HG03064 (cell line): Measurements from ENCODE around the gene MCTP2.

Experiments used
- ATAC-seq: cut with Tn5 transposase; IDR thresholded peaks from one replicate; pipeline ENCODE4 v1.9.1; 2021; ENCODE audit warnings: low read depth; ENCODE audit not compliant: unreplicated experiment

MCTP2 gene

DNA sequence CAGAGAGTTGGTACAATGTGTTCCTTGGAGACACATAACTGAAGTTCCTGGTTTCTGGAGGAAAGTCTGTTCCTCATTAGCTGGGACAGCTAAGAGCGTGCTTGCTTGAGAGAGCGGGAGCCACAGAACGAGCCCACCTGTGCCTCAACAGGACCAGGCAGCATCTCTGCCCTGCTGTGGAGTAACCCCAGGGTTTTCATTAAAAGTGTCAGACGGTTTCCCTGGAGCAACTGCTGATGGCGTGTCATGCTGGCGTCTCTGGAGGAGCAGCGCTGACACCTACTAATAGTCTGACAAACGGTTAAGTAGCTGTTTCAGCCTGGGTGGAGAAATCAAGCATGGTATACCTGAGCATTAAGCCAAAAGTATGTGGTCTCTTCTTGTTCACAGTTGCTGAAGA is 150.0 kb downstream of the MCTP2 start:
- ATAC-seq, result no peak

GRCh38 chr15:94383041-94383440 is 151.7 kb downstream of the MCTP2 start:
- ATAC-seq, result no peak

GRCh38 chr15:94383706-94384105 is 152.3 kb downstream of the MCTP2 start:
- ATAC-seq, result no peak

DNA sequence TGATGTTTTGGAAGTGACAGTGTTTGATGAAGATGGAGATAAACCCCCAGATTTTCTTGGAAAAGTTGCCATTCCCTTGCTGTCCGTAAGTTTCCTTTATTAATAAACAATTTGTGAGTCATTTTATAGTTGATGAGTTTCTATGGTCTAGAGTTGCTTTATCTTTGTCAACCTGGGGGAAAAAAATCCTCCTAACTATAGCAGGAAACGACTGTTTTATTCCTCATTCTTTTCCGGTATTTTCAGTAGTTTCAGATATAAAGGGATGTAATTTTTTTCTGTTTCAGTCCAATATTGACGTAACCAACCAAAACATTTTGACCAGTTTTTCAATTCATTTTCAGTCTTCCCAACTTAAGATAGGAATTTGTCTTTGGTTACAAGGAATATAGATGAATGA is 154.1 kb downstream of the MCTP2 start:
- no peak for ATAC-seq

- ATAC-seq, result no peak
These were observed 155.0 kb downstream of the MCTP2 start for GRCh38 chr15:94386351-94386750.

GRCh38 chr15:94387442-94387841 is 156.1 kb downstream of the MCTP2 start:
- ATAC-seq, result no peak

DNA sequence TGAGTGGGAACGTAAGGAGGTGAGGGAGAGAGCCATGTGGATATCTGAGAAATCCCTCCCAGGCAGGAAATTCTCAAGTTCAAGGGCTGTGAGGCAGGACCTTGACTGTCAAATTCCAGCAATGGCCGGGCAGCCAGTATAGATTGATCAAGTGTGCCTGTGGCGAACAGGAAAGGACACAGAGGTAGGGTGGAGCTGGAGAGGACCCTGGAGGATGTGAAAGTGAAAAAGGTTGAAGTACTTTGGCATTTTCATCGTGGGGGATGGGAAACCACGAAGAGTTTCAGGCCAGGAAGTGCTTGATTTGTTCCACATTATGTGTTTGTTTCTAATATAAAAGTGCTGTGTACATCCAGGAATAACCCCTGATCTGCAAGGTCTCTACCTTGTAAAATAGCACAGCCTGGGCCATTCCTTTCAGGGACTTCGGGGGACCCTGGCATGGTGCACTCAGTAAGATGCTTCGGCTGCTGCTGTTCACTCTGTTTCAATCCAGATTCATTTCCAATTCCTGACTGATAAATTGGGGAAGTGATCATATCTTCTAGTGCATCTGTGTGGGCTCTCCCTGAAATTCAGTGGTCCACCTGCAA is 156.6 kb downstream of the MCTP2 start:
- ATAC-seq, result no peak

DNA sequence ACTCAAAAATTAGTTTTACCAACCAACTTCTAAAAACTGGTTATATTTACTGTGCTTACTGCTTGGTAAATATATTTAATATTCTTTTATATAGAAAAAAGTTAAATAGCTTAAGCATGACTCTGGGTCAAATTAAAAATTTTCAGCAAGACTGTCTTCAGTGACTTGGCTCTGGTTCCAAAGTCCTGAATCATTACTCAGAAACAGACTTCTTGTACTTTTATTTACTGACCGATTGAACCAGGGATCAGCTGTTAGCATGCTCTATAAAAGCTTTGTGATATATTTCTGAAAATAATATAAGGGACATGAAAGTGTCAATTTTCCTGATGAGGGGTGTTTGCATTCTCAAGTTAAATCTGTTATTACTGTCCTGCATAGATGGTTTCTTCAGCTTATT is 164.3 kb downstream of the MCTP2 start:
- ATAC-seq, result no peak

DNA sequence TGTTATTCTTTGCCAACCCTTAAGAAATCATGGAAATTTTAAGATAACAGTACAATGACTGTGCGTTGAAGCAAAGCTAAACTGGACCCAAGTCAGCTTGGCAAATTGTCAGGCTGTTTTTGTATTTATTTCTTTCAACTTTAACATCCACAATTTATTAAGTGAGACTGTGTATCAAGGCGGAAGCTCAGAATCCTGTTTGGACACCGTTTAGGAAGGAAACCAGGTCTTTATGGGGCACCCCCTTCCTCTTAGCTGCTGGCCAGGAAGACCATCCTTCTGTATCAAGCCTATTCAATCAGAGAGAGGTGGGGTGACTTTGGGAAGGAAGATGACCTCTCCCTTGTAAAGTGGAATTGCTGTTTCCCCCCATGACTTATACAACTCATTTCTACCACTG is 166.0 kb downstream of the MCTP2 start:
- no peak for ATAC-seq

- ATAC-seq, result no peak
These were observed 166.6 kb downstream of the MCTP2 start for GRCh38 chr15:94398001-94398400.

GRCh38 chr15:94400526-94401298 is 169.4 kb downstream of the MCTP2 start:
- ATAC-seq, result no peak

DNA sequence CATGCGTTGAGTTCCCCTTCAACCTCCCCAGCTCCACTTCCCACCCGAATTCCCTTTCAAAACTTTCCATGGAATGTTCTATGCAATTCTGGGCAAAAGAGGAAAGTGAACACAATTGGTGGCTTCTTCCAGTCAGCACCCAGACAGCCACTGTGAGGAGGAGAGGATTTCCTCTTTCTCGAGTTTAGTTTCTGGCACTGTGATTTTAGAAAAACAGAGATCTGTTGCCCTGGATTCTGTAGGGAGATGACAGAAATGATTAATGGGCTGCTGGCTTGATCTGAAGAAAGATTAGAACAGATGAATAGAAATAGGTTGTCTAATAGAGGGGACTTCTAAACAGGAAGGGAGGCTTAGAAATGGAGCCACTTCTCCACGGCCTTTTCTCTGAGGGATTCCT is 172.0 kb downstream of the MCTP2 start:
- ATAC-seq, result no peak

DNA sequence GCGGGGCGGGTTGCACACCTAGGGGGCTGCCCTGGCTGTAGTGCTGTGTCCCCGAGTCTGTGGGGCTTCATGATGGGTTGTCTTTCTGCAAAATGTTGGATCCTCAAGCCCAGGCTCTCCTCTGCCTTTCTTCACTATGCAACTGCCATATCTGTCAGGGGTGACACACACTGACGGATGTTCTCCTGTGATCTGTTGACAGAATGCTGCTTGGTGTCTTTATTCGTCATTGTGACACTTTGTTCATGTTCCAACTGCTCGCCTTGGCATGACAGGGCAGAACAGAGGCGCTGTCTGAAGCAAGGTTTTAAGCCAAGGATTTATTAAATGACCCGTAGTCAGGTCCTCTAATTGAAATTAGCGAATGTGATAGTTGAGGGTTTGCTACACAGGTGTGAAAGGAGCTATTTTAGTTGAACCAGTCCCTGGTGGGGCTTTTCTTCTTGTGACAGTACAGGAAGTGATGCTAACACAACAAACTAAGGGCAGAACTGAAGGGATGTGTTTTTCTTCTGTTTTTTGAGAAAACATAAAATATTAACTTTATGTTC is 173.4 kb downstream of the MCTP2 start:
- ATAC-seq, result no peak

- ATAC-seq, result no peak
These were observed 179.9 kb downstream of the MCTP2 start for GRCh38 chr15:94411285-94411684.

GRCh38 chr15:94411846-94412245 is 180.5 kb downstream of the MCTP2 start:
- no peak for ATAC-seq

DNA sequence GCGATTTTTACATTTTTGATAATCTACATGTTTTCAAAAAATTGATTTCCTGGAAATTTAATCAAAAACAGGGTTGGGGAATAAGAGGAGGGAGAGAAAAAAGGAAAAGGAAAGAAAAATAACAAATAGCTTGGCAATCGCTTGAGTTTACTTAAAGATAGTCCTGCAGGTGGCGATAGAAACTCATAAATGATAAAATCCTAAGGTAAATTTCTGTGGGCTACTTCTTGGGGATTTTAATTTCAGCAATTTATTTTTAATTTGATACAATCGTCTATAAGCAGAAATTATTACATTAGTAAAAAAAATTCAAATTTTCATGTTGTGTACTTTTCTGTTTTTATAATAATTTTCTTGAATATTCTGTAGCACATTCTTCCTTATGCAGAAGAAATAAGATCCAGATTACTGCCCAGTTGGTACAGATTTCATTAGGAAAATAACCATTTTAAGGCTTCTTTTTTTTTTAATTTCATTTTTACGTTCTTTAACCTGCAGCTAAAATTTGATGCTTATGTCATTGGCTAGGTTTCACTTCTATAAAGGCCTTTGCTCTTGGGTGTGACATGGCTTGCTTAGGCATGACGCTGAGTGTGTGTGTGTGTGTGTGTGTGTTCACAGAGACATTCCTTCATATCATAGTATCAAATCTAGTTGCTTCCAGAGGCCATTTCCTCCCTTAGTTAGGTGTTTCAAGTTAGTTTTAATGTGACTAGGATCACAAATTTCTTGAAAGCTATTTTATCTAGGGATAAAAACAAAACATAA is 181.8 kb downstream of the MCTP2 start:
- ATAC-seq, result no peak

- ATAC-seq, result no peak
These were observed 183.6 kb downstream of the MCTP2 start for GRCh38 chr15:94414916-94415315.

DNA sequence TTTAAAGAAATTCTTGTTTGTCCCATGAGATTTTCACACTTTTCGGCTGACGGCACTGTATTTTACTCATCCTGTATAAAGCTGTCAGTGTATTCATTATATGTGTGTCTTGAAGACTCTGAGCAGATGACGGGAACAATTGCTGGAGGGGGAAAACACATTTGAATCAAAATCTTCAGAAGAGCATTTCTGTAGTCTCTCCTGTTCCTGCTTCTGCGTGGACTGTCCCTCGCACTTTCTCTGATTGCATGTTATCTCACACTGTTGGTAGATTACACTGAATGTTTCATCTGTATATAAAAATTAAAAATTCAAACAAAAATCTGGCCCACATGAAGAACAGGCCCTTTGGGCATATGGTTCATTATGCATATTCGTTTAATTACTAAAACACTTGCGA is 184.9 kb downstream of the MCTP2 start:
- no peak for ATAC-seq

DNA sequence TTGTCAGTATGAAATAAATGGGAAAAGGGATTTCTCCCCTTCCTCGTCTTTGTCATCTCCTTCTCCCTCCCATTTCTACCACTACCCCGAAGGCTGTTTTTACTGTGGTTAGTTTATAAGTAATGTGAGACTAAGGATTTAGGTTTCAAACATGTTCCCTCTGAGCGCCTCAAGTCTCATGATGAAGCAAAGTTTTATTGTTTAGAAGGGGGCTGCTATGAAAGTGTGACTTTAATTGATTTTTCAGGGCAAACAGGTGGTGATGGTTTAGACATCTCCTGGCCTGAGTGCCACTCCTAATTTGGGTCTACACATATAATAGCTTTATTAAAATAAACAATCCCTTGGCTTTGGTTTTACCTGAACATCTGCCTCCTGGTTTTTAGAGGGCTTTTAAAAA is 185.5 kb downstream of the MCTP2 start:
- ATAC-seq, result no peak

GRCh38 chr15:94417501-94418293 is 186.3 kb downstream of the MCTP2 start:
- ATAC-seq, result no peak

DNA sequence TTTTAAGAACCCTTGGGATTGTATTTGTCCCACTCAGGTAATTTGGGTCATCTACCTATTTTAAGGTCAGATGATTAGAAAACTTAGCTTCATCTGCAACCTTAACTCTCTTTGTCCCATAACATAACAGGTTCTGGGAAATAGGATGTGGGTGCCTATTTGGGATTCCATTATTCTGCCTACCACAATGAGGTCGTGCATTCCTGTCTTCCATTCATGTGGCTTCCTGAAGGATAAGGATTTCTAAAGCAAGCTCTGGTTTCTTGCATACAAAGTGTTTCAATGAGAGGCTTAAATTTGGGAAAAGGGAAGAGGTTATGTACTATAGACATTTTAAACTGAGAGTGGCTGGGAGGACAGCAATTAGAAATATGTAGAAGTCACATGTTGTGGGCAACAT is 190.3 kb downstream of the MCTP2 start:
- no peak for ATAC-seq
